Fibroblast of lung (primary cell): ENCODE measurements around the gene ACSM5. TPM values are rescaled to one million over a fixed set of nuclear protein-coding genes. Genes with fewer than 3 reads are reported as not detected.

ENCODE experiments used
- DNase-seq, 2 donors: peaks; one replicate each; pipeline versions ENCODE4 v3.0.0 to v3.0.0-alpha.2; 2010; ENCODE audit warnings: low read depth in 2 of 2
- H2AFZ ChIP-seq: 2 replicates; pipeline ENCODE4 v1.5.1; 2012; ENCODE audit warnings: low read length, control low read depth, inconsistent platforms
- H3K27ac ChIP-seq: 2 replicates; pipeline ENCODE4 v1.5.1; 2011; ENCODE audit warnings: low read length, control low read depth; ENCODE audit not compliant: insufficient read depth
- H3K27me3 ChIP-seq: 2 replicates; pipeline ENCODE4 v1.5.1; 2011; ENCODE audit warnings: mild to moderate bottlenecking, low read length; ENCODE audit not compliant: control insufficient read depth, insufficient read depth
- H3K36me3 ChIP-seq: 2 replicates; pipeline ENCODE4 v1.5.1; 2011; ENCODE audit warnings: low read length; ENCODE audit not compliant: control insufficient read depth, insufficient read depth
- H3K4me1 ChIP-seq: 2 replicates; pipeline ENCODE4 v1.5.1; 2011; ENCODE audit warnings: low read length; ENCODE audit not compliant: control insufficient read depth, insufficient read depth; ENCODE audit errors: extremely low read depth
- H3K4me2 ChIP-seq: 2 replicates; pipeline ENCODE4 v1.5.1; 2011; ENCODE audit warnings: low read length, control low read depth; ENCODE audit not compliant: insufficient read depth; ENCODE audit errors: extremely low read depth
- H3K4me3 ChIP-seq, 4 experiments: fragments of 200-600 bp in 1 of 4; sonication (generic) in 1 of 4; replicated peaks in 1 of 4; 2 replicates each; pipeline ENCODE4 v1.5.1; 2011 to 2016; ENCODE audit warnings: low read length in 4 of 4, low read depth in 3 of 4, mild to moderate bottlenecking in 3 of 4, control low read depth in 2 of 4, inconsistent platforms in 1 of 4, mixed read lengths in 1 of 4; ENCODE audit not compliant: insufficient read depth in 1 of 4; ENCODE audit errors: control extremely low read depth in 1 of 4
- H3K79me2 ChIP-seq: 2 replicates; pipeline ENCODE4 v1.5.1; 2012; ENCODE audit warnings: mild to moderate bottlenecking, low read length, inconsistent platforms; ENCODE audit not compliant: control insufficient read depth, insufficient read depth
- H3K9ac ChIP-seq: 2 replicates; pipeline ENCODE4 v1.5.1; 2011; ENCODE audit warnings: mild to moderate bottlenecking, low read length, control low read depth; ENCODE audit not compliant: insufficient read depth
- H3K9me3 ChIP-seq: 2 replicates; pipeline ENCODE4 v1.5.1; 2012; ENCODE audit warnings: low read depth, low read length; ENCODE audit not compliant: control insufficient read depth, insufficient read depth
- H4K20me1 ChIP-seq: 2 replicates; pipeline ENCODE4 v1.5.1; 2011; ENCODE audit warnings: low read length; ENCODE audit not compliant: control insufficient read depth, insufficient read depth; ENCODE audit errors: extremely low read depth
- CTCF ChIP-seq, 2 donors: IDR thresholded peaks in 1 of 2; conservative IDR thresholded peaks in 1 of 2; 1 replicate in 1 of 2; 2 replicates in 1 of 2; pipeline ENCODE4 v1.5.1; 2011 to 2012; ENCODE audit warnings: low read length in 2 of 2, control low read depth in 1 of 2, inconsistent platforms in 1 of 2, low read depth in 1 of 2, mild to moderate bottlenecking in 1 of 2
- EZH2 ChIP-seq: IDR thresholded peaks from 2 replicates; pipeline ENCODE4 v1.5.1; 2012; ENCODE audit warnings: low read length, control low read depth, mild to moderate bottlenecking; ENCODE audit errors: missing control alignments
- polyA plus RNA-seq, 2 donors: library from polyadenylated mRNA; depleted of rRNA in 1 of 2; stranded (reverse) in 1 of 2; unstranded in 1 of 2; fragments of >200 nt; gene quantifications; 2 replicates each; pipeline ENCODE4 v1.2.1, GENCODE V29; 2011 to 2012; ENCODE audit warnings: missing spikeins in 1 of 2
- total RNA-seq: library from RNA; depleted of rRNA; stranded (reverse); fragments of >200 nt; gene quantifications from 2 replicates; pipeline ENCODE4 v1.2.1, GENCODE V29; 2014

The ACSM5 gene
- total and polyA plus RNA-seq, 2 donors (not counting 1 experiment from before 2014, with no cell fraction given) = 0.10 TPM; not detected in 1

GRCh38 chr16:20377181-20377580 lies 32.2 kb upstream of the ACSM5 start:
- H2AFZ ChIP-seq = no peak overlapping the region
- no peaks in the 10 kb centered on the region for H3K27me3 ChIP-seq
- no peaks in the 10 kb centered on the region for H3K79me2 ChIP-seq
- no peak overlapping the region for H3K9ac ChIP-seq
- H3K4me3 ChIP-seq = no peak overlapping the region
- H3K4me2 ChIP-seq = no peak overlapping the region
- H4K20me1 ChIP-seq = no peaks in the 10 kb centered on the region
- no peaks in the 10 kb centered on the region for H3K9me3 ChIP-seq
- TF ChIP-seq CTCF (conservative IDR thresholded peaks at IDR 0.05 in 1 of 2, IDR thresholded peaks at IDR 0.05 in 1 of 2; ENCODE audit: low read depth in 1 of 2, low read length in 2 of 2) = no peak
- no peak for TF ChIP-seq EZH2
- DNase-seq = no peak
- no peak overlapping the region for H3K27ac ChIP-seq
- no peaks in the 10 kb centered on the region for H3K4me1 ChIP-seq
- no peaks in the 10 kb centered on the region for H3K36me3 ChIP-seq

- H3K9ac ChIP-seq = no peak overlapping the region
- H3K36me3 ChIP-seq = no peaks in the 10 kb centered on the region
- no peaks in the 10 kb centered on the region for H3K79me2 ChIP-seq
- H3K4me2 ChIP-seq = no peak overlapping the region
- H3K9me3 ChIP-seq = no peaks in the 10 kb centered on the region
- DNase-seq = no peak
- H3K27ac ChIP-seq = no peak overlapping the region
- TF ChIP-seq CTCF (conservative IDR thresholded peaks at IDR 0.05 in 1 of 2, IDR thresholded peaks at IDR 0.05 in 1 of 2; ENCODE audit: low read depth in 1 of 2, low read length in 2 of 2) (no peak), EZH2 (no peak)
- H4K20me1 ChIP-seq = no peaks in the 10 kb centered on the region
- H2AFZ ChIP-seq = no peak overlapping the region
- no peaks in the 10 kb centered on the region for H3K4me1 ChIP-seq
- H3K4me3 ChIP-seq = no peak overlapping the region
- H3K27me3 ChIP-seq = no peaks in the 10 kb centered on the region
These were observed 28.6 kb upstream of the ACSM5 start for GRCh38 chr16:20380782-20381181.

GRCh38 chr16:20382202-20382948 lies 27.0 kb upstream of the ACSM5 start:
- Histone ChIP-seq H3K4me1 (no peaks in the 10 kb centered on the region), H3K4me2 (no peak overlapping the region), H3K36me3 (no peaks in the 10 kb centered on the region), H3K27ac (no peak overlapping the region), H3K9ac (no peak overlapping the region), H3K79me2 (no peaks in the 10 kb centered on the region), H3K27me3 (no peaks in the 10 kb centered on the region), H2AFZ (no peak overlapping the region), H3K9me3 (no peaks in the 10 kb centered on the region), H4K20me1 (no peaks in the 10 kb centered on the region), H3K4me3 (no peak overlapping the region)
- no peak for DNase-seq
- TF ChIP-seq EZH2 = no peak
- TF ChIP-seq CTCF (conservative IDR thresholded peaks at IDR 0.05 in 1 of 2, IDR thresholded peaks at IDR 0.05 in 1 of 2; ENCODE audit: low read depth in 1 of 2, low read length in 2 of 2) = no peak
